DOHH2 (cell line): ENCODE results near the gene AFAP1L1.

Experiments used
- CTCF ChIP-seq: fragments of 200-600 bp; sonication (generic); IDR thresholded peaks from one replicate; pipeline ENCODE4 v1.5.1; 2014; ENCODE audit warnings: antibody characterized with exemption, mild to moderate bottlenecking, low read depth, low read length; ENCODE audit not compliant: poor library complexity, severe bottlenecking
- EZH2phosphoT487 ChIP-seq: fragments of 200-600 bp; sonication (generic); IDR thresholded peaks from 2 replicates; pipeline ENCODE4 v1.6.1; 2017; ENCODE audit warnings: borderline replicate concordance, mild to moderate bottlenecking, antibody characterized with exemption, low read length, moderate library complexity, mixed read lengths

- TF ChIP-seq CTCF = no peak
- no peak for TF ChIP-seq EZH2phosphoT487
These were observed 108.2 kb downstream of the AFAP1L1 start for GRCh38 chr5:149379818-149380374.
